Lower leg skin (tissue), 4 donors: ENCODE data around the gene RTKN2. TPM values are rescaled to one million over a fixed set of nuclear protein-coding genes. Genes with fewer than 3 reads are reported as not detected.

Source experiments
- DNase-seq, 2 donors: peaks; one replicate each; pipeline ENCODE4 v3.0.0-alpha.2; 2019; ENCODE audit warnings: low spot score in 2 of 2
- H3K4me3 ChIP-seq: fragments of 200-600 bp; sonication (generic); 2 replicates; pipeline ENCODE4 v1.5.1; 2017; ENCODE audit warnings: mild to moderate bottlenecking, low read depth; ENCODE audit not compliant: poor library complexity, severe bottlenecking
- CTCF ChIP-seq, 3 donors: fragments of 450-650 bp; IDR thresholded peaks; one replicate each; pipeline ENCODE4 v1.5.1; 2016; ENCODE audit warnings: antibody characterized with exemption in 3 of 3, mild to moderate bottlenecking in 3 of 3, moderate library complexity in 2 of 3
- POLR2A ChIP-seq, 2 donors: fragments of 450-650 bp; IDR thresholded peaks; one replicate each; pipeline ENCODE4 v1.6.1; 2016 to 2017; ENCODE audit warnings: antibody characterized with exemption in 2 of 2, mild to moderate bottlenecking in 1 of 2, moderate library complexity in 1 of 2
- WGBS, 2 donors: methylation state at CpG; one replicate each; pipeline ENCODE4 v1.1.5; 2018; 5-methylcytosine and 5-hydroxymethylcytosine counted together
- intact Hi-C: fragments of 100-400 bp; cut with DNase I; formaldehyde crosslinking; loops from one replicate; pipeline ENCODE4 v1.15.0; 2023; ENCODE audit warnings: low total_unique reads
- total RNA-seq, 4 donors: library from RNA; depleted of rRNA; stranded (reverse); fragments of >200 nt; gene quantifications; one replicate each; pipeline ENCODE4 v1.1.0, GENCODE V29; 2016

Gene RTKN2
- total RNA-seq, 4 donors from 2014 or later, result 0.61 to 0.97 (median 0.78) TPM

- WGBS, 2 donors, result 78 to 90% methylated on average over 1 of the region's 1 CpG
- DNase-seq, result no peak
- no peak for TF ChIP-seq POLR2A (IDR thresholded peaks at IDR 0.05)
- no peak for TF ChIP-seq CTCF (IDR thresholded peaks at IDR 0.05)
- H3K4me3 ChIP-seq, result no peak overlapping the region
- intact Hi-C loops, result no loop called here
These were observed 97.9 kb downstream of the RTKN2 start for GRCh38 chr10:62170732-62171131.

- WGBS, 2 donors, result 47% methylated on average over 4 of the region's 4 CpGs
- peak in 1 of 2 donors; percentile 26 for DNase-seq
- H3K4me3 ChIP-seq, result no peak overlapping the region
- TF ChIP-seq CTCF (IDR thresholded peaks at IDR 0.05), result no peak
- TF ChIP-seq POLR2A (IDR thresholded peaks at IDR 0.05), result no peak
- intact Hi-C loops, result no loop called here
These were observed 102.1 kb downstream of the RTKN2 start for GRCh38 chr10:62166331-62167131.

- no peak overlapping the region for H3K4me3 ChIP-seq
- TF ChIP-seq POLR2A (IDR thresholded peaks at IDR 0.05) (no peak), CTCF (IDR thresholded peaks at IDR 0.05) (no peak)
- 93 to 94% methylated on average over 4 of the region's 4 CpGs for WGBS, 2 donors
- DNase-seq, result no peak
- intact Hi-C loops, result no loop called here
These were observed 102.8 kb downstream of the RTKN2 start for GRCh38 chr10:62165803-62166202.

GRCh38 chr10:62163024-62163423, 105.6 kb downstream of the RTKN2 start:
- DNase-seq, result no peak
- no peak overlapping the region for H3K4me3 ChIP-seq
- 84 to 86% methylated on average over 2 of the region's 2 CpGs for WGBS, 2 donors
- intact Hi-C loops, result no loop called here
- TF ChIP-seq POLR2A (IDR thresholded peaks at IDR 0.05) (no peak), CTCF (IDR thresholded peaks at IDR 0.05) (no peak)

GRCh38 chr10:62162261-62162981, 106.2 kb downstream of the RTKN2 start:
- no peak for DNase-seq
- no peak overlapping the region for H3K4me3 ChIP-seq
- TF ChIP-seq POLR2A (IDR thresholded peaks at IDR 0.05) (no peak), CTCF (IDR thresholded peaks at IDR 0.05) (no peak)
- 65 to 67% methylated on average over 4 of the region's 4 CpGs for WGBS, 2 donors
- intact Hi-C loops, result no loop called here
